ENCODE results near the gene CADM1. TPM values are rescaled to one million over a fixed set of nuclear protein-coding genes. Genes with fewer than 3 reads are reported as not detected.

The CADM1 gene
- total and polyA plus RNA-seq, 2 experiments from 2014 or later = 16.5 to 18.0 TPM

GRCh38 chr11:115450519-115450918 lies 53.7 kb downstream of the CADM1 start:
- peaks cover 7% of the 10 kb centered on the region; the same call in 2 of the 3 replicates for H3K36me3 Mint-ChIP-seq (ENCODE audit: low read depth)
- H3K4me3 Mint-ChIP-seq = no peak overlapping the region
- H3K4me3 ChIP-seq = no peak overlapping the region
- H4K20me1 ChIP-seq (replicated peaks; ENCODE audit: insufficient read depth) = no peaks in the 10 kb centered on the region
- H3K27me3 ChIP-seq (ENCODE audit: insufficient read depth) = no peaks in the 10 kb centered on the region
- peaks cover 18% of the 10 kb centered on the region for H3K4me1 ChIP-seq (ENCODE audit: insufficient read depth)
- H3F3A ChIP-seq (replicated peaks; ENCODE audit: low read depth) = no peaks in the 10 kb centered on the region
- TF ChIP-seq ZNF462 (CRISPR knock-in tag; IDR thresholded peaks at IDR 0.05) (no peak), CREB1 (CRISPR knock-in tag; IDR thresholded peaks at IDR 0.05; ENCODE audit: low read depth) (no peak), POLR2AphosphoS5 (IDR thresholded peaks at IDR 0.05; ENCODE audit: low read depth) (no peak), ZNF331 (CRISPR knock-in tag; IDR thresholded peaks at IDR 0.05; ENCODE audit: low read depth) (no peak), EZH2phosphoT487 (IDR thresholded peaks at IDR 0.05; ENCODE audit: unreplicated experiment) (no peak), EZH2 (IDR thresholded peaks at IDR 0.05; ENCODE audit: low read depth, unreplicated experiment) (no peak), ETS1 (IDR thresholded peaks at IDR 0.05) (no peak)
- no peak for DNase-seq (ENCODE audit: low spot score)
- no peak overlapping the region for H3K4me2 ChIP-seq
- H3K4me1 Mint-ChIP-seq = peaks cover 15% of the 10 kb centered on the region; the same call in 2 of the 3 replicates
- H3K27ac Mint-ChIP-seq = no peak overlapping the region
- no peak for ATAC-seq
- H3K27ac ChIP-seq (ENCODE audit: low read depth) = no peak overlapping the region
- no peaks in the 10 kb centered on the region; the same call in 1 of the 2 replicates for H3K36me3 ChIP-seq (ENCODE audit: insufficient read depth)
- H3K27me3 Mint-ChIP-seq (ENCODE audit: insufficient read depth, low read depth, poor library complexity) = no peaks in the 10 kb centered on the region
- H3K9me2 ChIP-seq (ENCODE audit: insufficient read depth) = no peaks in the 10 kb centered on the region
- H3K79me2 ChIP-seq (replicated peaks; ENCODE audit: insufficient read depth) = no peaks in the 10 kb centered on the region
- no peak overlapping the region for H2AFZ ChIP-seq
- peaks cover 9% of the 10 kb centered on the region for H3K9me3 Mint-ChIP-seq
